Lung (tissue), 12 donors: ENCODE results near the gene SLC12A5. TPM values are rescaled to one million over a fixed set of nuclear protein-coding genes. Genes with fewer than 3 reads are reported as not detected.
"Not testable (repeated sequence)": the region's sequence is repeated elsewhere in the genome, so short reads cannot be mapped to it uniquely, and the experiment has no call there.

ENCODE experiments used
- ATAC-seq: fragments of 200-7000 bp; cut with Tn5 transposase; one replicate; pipeline ENCODE4 v1.9.1; 2020; ENCODE audit warnings: moderate number of reproducible peaks; ENCODE audit not compliant: insufficient read depth, low FRiP score
- DNase-seq, 3 donors: peaks; one replicate each; pipeline ENCODE4 v3.0.0-alpha.2; 2013 to 2017
- H3K27ac ChIP-seq, 2 donors: one replicate each; pipeline ENCODE4 v1.5.1; 2013; ENCODE audit warnings: mild to moderate bottlenecking in 2 of 2, moderate library complexity in 2 of 2, control low read depth in 1 of 2, inconsistent platforms in 1 of 2, low read depth in 1 of 2, low read length in 1 of 2
- H3K27me3 ChIP-seq, 3 donors: one replicate each; pipeline ENCODE4 v1.5.1; 2013; ENCODE audit warnings: low read length in 2 of 3; ENCODE audit not compliant: control insufficient read depth in 3 of 3, insufficient read depth in 3 of 3
- H3K36me3 ChIP-seq, 4 donors: one replicate each; pipeline ENCODE4 v1.5.1; 2013; ENCODE audit warnings: low read length in 4 of 4, mild to moderate bottlenecking in 1 of 4, moderate library complexity in 1 of 4; ENCODE audit not compliant: control insufficient read depth in 4 of 4, insufficient read depth in 4 of 4
- H3K4me1 ChIP-seq, 5 donors: one replicate each; pipeline ENCODE4 v1.5.1; 2013; ENCODE audit warnings: low read length in 5 of 5, mild to moderate bottlenecking in 2 of 5, moderate library complexity in 1 of 5; ENCODE audit not compliant: control insufficient read depth in 5 of 5, insufficient read depth in 5 of 5
- H3K4me3 ChIP-seq: one replicate; pipeline ENCODE4 v1.5.1; 2013; ENCODE audit warnings: mild to moderate bottlenecking, control low read depth, moderate library complexity
- H3K9ac ChIP-seq, 2 donors: one replicate each; pipeline ENCODE4 v1.5.1; 2013; ENCODE audit warnings: low read length in 2 of 2, control low read depth in 1 of 2; ENCODE audit not compliant: insufficient read depth in 1 of 2
- H3K9me3 ChIP-seq, 4 donors: one replicate each; pipeline ENCODE4 v1.5.1; 2013; ENCODE audit warnings: low read length in 3 of 4, mild to moderate bottlenecking in 1 of 4, moderate library complexity in 1 of 4; ENCODE audit not compliant: control insufficient read depth in 4 of 4, insufficient read depth in 3 of 4
- WGBS, 2 donors: extraction: QIAGEN DNeasy Blood & Tissue Kit; methylation state at CpG; one replicate each; pipeline ENCODE4 v1.1.7; 2013; 5-methylcytosine and 5-hydroxymethylcytosine counted together
- polyA plus RNA-seq, 2 donors: library from polyadenylated mRNA; stranded (reverse); fragments of 200-250 nt; gene quantifications; one replicate each; pipeline ENCODE4 v1.2.1, GENCODE V29; 2013
- total RNA-seq, 2 donors: library from RNA; depleted of rRNA in 1 of 2; stranded (reverse); fragments of >200 nt in 1 of 2; gene quantifications; one replicate each; pipeline ENCODE4 v1.2.1, GENCODE V29; 2014 to 2021
- TF ChIP-seq, protein P1 (sequence below): IDR thresholded peaks from 2 replicates; pipeline ENCODE4 v1.5.1; 2012; ENCODE audit warnings: mild to moderate bottlenecking; ENCODE audit errors: control extremely low read depth, extremely low read depth
- donor health status: control.
- donor health status: control.
- donor health status: Bipolar disorder and iron deficiency.
- donor health status: healthy.
- donor health status: DM: yes; HTN: yes; CAD: no.

SLC12A5 gene
- total and polyA plus RNA-seq, 4 donors: 0.52 TPM; not detected in 3

- H3K9me3 ChIP-seq: no peaks in the 10 kb centered on the region
- no peak overlapping the region for H3K9ac ChIP-seq
- peaks cover 3 to 5% (median 4%) of the 10 kb centered on the region in 3 donors for H3K27me3 ChIP-seq
- no peak overlapping the region for H3K27ac ChIP-seq
- TF ChIP-seq, protein P1, sequence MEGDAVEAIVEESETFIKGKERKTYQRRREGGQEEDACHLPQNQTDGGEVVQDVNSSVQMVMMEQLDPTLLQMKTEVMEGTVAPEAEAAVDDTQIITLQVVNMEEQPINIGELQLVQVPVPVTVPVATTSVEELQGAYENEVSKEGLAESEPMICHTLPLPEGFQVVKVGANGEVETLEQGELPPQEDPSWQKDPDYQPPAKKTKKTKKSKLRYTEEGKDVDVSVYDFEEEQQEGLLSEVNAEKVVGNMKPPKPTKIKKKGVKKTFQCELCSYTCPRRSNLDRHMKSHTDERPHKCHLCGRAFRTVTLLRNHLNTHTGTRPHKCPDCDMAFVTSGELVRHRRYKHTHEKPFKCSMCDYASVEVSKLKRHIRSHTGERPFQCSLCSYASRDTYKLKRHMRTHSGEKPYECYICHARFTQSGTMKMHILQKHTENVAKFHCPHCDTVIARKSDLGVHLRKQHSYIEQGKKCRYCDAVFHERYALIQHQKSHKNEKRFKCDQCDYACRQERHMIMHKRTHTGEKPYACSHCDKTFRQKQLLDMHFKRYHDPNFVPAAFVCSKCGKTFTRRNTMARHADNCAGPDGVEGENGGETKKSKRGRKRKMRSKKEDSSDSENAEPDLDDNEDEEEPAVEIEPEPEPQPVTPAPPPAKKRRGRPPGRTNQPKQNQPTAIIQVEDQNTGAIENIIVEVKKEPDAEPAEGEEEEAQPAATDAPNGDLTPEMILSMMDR: no peak
- H3K4me1 ChIP-seq: no peaks in the 10 kb centered on the region
- H3K4me3 ChIP-seq: no peak overlapping the region
- no peaks in the 10 kb centered on the region for H3K36me3 ChIP-seq
- ATAC-seq (peak; percentile 59), DNase-seq (no peak)
- 61 to 66% methylated on average over 11 to 12 of the region's 12 CpGs for WGBS, 2 donors
These were observed 35.6 kb upstream of the SLC12A5 start for GRCh38 chr20:45993197-45993951.

DNA sequence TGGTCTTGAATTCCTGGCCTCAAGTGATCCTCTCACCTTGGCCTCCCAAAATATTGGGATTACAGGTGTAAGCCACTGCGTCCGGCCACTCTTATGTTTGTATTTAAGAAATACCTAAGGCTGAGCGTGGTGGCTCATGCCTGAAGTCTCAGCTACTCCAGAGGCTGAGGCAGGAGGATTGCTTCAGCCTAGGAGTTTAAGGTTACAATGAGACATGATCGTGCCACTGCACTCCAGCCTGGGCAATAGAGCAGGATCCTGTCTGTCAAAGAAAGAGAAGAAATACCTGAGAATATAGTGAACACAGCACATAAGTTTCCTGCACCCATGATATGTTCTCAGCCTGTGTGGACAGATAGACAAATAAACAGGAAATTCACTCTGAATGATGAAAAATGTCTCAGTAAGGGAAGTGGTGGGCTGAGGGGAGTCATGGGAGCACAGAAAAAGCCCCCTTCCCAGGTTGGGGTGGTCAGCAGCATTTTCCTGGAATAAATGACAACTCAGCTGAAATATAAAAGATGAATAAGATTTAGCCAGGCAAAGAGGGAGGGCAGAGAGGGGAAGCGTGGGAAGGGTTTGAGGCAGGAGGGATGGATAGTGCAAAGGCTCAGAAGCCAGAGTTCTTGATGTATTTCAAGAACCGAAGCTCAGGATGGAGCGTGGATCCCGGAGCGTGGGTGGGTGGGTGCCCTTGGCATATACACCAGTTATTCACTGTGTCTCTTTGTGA, 34.1 kb upstream of the SLC12A5 start:
- Histone ChIP-seq H3K9ac (no peak overlapping the region), H3K9me3 (no peaks in the 10 kb centered on the region), H3K27me3 (peaks cover 0 to 5% (median 4%) of the 10 kb centered on the region in 3 donors), H3K27ac (no peak overlapping the region), H3K36me3 (no peaks in the 10 kb centered on the region), H3K4me3 (no peak overlapping the region), H3K4me1 (no peaks in the 10 kb centered on the region)
- WGBS, 2 donors: 59 to 62% methylated on average over 9 of the region's 9 CpGs
- no peak for ATAC-seq
- TF ChIP-seq, protein P1: no peak
- no peak for DNase-seq

DNA sequence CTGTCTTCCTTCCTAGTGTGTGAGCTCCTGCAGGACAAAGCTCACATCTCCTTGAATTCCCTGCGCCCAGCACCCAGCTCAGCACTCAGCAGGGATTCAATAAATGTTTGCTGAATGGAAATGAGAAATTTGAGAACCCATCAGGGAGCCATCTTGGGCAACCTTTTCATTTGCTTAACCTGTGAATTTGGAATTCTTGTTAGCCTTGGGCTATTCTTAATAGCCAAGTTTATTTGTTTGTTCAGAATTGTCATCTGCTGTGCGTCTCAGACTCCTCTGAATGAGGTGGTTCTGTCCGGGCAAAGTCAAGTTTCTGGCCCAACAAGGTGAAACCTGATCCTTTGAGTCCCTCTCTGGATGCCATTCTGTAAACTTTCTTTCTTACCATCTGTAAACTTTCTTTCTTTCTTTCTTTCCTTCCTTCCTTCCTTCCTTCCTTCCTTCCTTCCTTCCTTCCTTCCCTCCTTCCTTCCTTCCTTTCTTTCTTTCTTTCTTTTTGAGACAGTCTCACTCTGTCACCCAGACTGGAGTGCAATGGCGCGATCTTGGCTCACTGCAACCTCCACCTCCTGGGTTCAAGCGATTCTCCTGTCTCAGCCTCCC, 33.4 kb upstream of the SLC12A5 start:
- H3K9me3 ChIP-seq, DNase-seq, H3K9ac ChIP-seq, H3K4me3 ChIP-seq, H3K36me3 ChIP-seq, H3K27ac ChIP-seq, H3K27me3 ChIP-seq, ATAC-seq, H3K4me1 ChIP-seq: not testable (repeated sequence)
- 68 to 82% methylated on average over 6 of the region's 6 CpGs for WGBS, 2 donors

- DNase-seq (no peak), ATAC-seq (no peak)
- 26 to 40% methylated on average over 3 of the region's 3 CpGs for WGBS, 2 donors
- Histone ChIP-seq H3K4me3 (no peak overlapping the region), H3K4me1 (peaks cover 0 to 2% (median 0%) of the 10 kb centered on the region in 5 donors), H3K9me3 (no peaks in the 10 kb centered on the region), H3K36me3 (no peaks in the 10 kb centered on the region), H3K27me3 (peaks cover 2 to 11% (median 5%) of the 10 kb centered on the region in 3 donors), H3K9ac (no peak overlapping the region), H3K27ac (no peak overlapping the region)
- TF ChIP-seq, protein P1: no peak
These were observed 31.8 kb upstream of the SLC12A5 start for GRCh38 chr20:45997187-45997586.
